GM19397 (cell line): ENCODE data around the gene SYK.
A peak's percentile ranks its signal among the peaks of the same experiment; 100 is the strongest.
"Not testable (repeated sequence)": the region's sequence is repeated elsewhere in the genome, so short reads cannot be mapped to it uniquely, and the experiment has no call there.

Experiments
- ATAC-seq: cut with Tn5 transposase; IDR thresholded peaks from one replicate; pipeline ENCODE4 v1.9.1; 2021; ENCODE audit warnings: mild to moderate bottlenecking, moderate library complexity; ENCODE audit not compliant: unreplicated experiment

SYK gene

GRCh38 chr9:90795084-90795483 is 6.5 kb upstream of the SYK start:
- ATAC-seq: no peak

GRCh38 chr9:90795871-90796317 is 5.7 kb upstream of the SYK start:
- no peak for ATAC-seq

GRCh38 chr9:90799271-90799852 is 2.3 kb upstream of the SYK start:
- no peak for ATAC-seq

GRCh38 chr9:90801973-90802322 is 329 bp downstream of the SYK start:
- peak; percentile 11 for ATAC-seq

GRCh38 chr9:90802386-90802985 is 867 bp downstream of the SYK start:
- no peak for ATAC-seq

- no peak for ATAC-seq
Measured at GRCh38 chr9:90803860-90804593, 2.4 kb downstream of the SYK start.

- no peak for ATAC-seq
Measured at GRCh38 chr9:90805006-90805996, 3.7 kb downstream of the SYK start.

GRCh38 chr9:90807006-90807405 is 5.4 kb downstream of the SYK start:
- no peak for ATAC-seq

GRCh38 chr9:90808398-90808797 is 6.8 kb downstream of the SYK start:
- no peak for ATAC-seq

- ATAC-seq: no peak
Measured at GRCh38 chr9:90808890-90809685, 7.5 kb downstream of the SYK start.

GRCh38 chr9:90810691-90811090 is 9.1 kb downstream of the SYK start:
- no peak for ATAC-seq

GRCh38 chr9:90813046-90813445 is 11.4 kb downstream of the SYK start:
- ATAC-seq: no peak

- no peak for ATAC-seq
Measured at GRCh38 chr9:90813523-90813922, 11.9 kb downstream of the SYK start.

GRCh38 chr9:90814355-90814754 is 12.7 kb downstream of the SYK start:
- ATAC-seq: no peak

GRCh38 chr9:90815183-90815943 is 13.7 kb downstream of the SYK start:
- no peak for ATAC-seq

GRCh38 chr9:90815944-90816357 is 14.3 kb downstream of the SYK start:
- no peak for ATAC-seq

GRCh38 chr9:90816690-90817089 is 15.1 kb downstream of the SYK start:
- no peak for ATAC-seq

- no peak for ATAC-seq
Measured at GRCh38 chr9:90818279-90818678, 16.7 kb downstream of the SYK start.

GRCh38 chr9:90820406-90820805 is 18.8 kb downstream of the SYK start:
- ATAC-seq: not testable (repeated sequence)

- not testable (repeated sequence) for ATAC-seq
Measured at GRCh38 chr9:90821236-90821635, 19.6 kb downstream of the SYK start.
